GM19395 (cell line): ENCODE measurements around the gene CLEC6A.
"Not testable (repeated sequence)": the region's sequence is repeated elsewhere in the genome, so short reads cannot be mapped to it uniquely, and the experiment has no call there.

Experiments
- ATAC-seq: cut with Tn5 transposase; IDR thresholded peaks from one replicate; pipeline ENCODE4 v1.9.1; 2021; ENCODE audit warnings: mild to moderate bottlenecking, moderate library complexity; ENCODE audit not compliant: unreplicated experiment

Gene CLEC6A

DNA sequence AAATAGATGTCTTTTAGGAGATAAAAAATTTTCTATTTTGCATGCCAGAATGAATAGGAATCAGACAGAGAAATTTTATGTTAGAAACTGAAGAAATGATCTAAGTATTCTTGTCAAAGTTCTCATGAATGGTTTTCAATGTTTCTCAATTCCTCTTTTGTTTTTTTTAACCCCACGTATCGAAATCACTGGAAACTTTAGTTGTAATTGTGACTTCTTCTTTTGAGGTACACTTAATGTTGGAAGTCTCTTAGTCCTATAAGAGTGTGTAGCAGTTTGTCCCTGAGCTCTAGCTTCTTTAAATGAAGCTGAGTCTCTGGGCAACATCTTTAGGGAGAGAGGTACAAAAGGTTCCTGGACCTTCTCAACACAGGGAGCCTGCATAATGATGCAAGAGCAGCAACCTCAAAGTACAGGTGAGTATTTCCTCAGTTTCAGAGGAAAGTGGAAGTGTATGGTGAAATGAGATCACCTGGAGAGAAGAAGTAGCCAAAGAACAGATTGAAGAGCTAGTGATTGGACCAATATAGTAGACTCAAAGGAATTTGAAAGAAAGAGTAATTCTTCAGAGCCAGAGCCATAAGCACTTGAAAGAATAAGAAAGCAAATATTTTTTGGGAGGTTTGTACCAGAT is at the start of gene CLEC6A:
Gene CLEC6A, plus strand, starts transcription at position 236 of the 634 bp plus-strand sequence. Its CDS starts 150 bp downstream, at position 386.
- ATAC-seq = peak; percentile 52

DNA sequence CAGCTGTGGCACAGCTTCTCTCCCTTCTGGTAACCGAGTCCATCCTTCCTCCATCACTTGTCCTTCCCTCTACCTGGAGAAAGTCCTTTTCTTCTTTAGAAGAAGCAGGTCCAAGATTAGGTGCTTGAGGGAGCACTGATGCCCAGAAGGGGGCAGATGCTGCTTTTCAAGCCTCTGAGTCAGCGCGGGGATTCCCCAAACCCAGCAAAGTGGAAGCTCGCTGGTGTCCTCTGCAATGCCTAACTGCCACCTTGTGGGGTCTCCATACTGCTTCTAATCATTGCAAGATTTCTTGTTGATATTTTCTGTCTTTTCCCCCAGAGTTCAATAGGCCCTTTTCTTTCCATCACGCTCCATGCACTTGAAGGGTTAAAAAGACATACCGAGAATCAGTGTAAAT is 36.2 kb upstream of the CLEC6A start:
- not testable (repeated sequence) for ATAC-seq

DNA sequence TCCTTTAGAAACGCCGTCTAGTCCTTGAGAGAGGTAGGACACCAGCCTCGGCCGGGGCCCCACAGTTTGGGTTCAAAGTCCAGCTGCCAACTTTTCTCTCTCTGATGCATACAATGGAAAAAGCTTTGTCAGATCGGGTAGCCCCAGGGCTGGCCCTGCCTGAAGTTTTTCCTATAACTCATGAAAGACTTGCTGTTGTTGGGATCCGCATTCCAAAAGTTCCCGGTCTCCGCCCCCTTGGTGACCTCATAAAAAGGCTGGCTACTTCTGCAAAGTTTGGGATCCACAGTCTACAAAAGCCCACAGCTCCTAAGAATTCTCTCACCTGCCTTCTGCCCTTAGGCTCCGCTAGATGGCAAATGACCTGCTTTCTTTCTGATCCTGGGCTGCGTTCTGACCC is 35.3 kb upstream of the CLEC6A start:
- ATAC-seq = no peak

DNA sequence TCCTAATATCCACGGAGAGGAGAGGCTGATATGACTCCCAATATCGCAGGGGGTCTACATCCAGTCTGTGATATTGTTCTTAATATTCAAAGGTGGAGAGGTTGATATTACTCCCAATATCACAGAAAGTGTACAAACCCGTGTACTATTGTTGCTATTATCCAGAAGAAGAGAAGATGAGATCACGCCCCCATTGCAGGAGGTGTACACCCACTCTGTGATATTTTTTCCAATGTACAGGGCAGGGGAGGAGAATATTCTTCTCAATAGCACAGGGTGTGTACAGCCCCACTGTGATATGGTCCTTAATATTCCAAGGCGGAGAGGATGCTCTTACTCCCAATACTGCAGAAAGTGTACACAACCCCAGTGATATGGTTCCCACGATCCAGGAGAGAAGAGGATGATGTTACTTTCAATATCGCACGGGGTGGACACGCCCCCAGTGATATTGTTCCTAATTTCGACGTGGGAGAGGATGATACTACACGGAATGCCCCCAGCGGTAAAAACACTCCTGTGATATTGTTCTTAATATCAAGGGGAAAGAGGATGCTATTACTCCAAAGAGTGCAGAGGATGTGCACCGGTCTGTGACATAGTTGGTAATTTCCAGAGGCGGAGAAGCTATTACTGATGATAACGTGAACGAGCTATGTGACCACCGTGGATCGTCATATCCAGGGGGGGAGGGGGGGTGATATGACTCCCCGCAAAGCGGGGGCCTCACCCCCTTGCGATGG is 11.1 kb upstream of the CLEC6A start:
- ATAC-seq = not testable (repeated sequence)

DNA sequence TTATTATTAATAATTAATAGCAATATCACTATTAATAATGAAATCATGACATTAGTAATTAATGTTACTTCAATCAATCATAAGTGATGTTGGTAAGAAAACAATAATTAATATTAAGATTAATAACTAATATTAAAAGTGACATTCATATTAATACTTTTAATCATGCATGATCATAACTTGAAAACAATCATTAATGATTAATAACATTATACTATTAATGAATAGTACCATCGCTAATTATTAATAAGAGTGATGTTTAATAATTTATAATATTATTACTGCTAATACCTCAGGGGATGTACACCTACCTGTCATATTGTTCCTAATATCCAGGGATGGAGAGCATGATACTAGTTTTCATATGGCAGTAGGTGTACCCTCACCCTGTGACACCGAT is 10.0 kb upstream of the CLEC6A start:
- no peak for ATAC-seq

DNA sequence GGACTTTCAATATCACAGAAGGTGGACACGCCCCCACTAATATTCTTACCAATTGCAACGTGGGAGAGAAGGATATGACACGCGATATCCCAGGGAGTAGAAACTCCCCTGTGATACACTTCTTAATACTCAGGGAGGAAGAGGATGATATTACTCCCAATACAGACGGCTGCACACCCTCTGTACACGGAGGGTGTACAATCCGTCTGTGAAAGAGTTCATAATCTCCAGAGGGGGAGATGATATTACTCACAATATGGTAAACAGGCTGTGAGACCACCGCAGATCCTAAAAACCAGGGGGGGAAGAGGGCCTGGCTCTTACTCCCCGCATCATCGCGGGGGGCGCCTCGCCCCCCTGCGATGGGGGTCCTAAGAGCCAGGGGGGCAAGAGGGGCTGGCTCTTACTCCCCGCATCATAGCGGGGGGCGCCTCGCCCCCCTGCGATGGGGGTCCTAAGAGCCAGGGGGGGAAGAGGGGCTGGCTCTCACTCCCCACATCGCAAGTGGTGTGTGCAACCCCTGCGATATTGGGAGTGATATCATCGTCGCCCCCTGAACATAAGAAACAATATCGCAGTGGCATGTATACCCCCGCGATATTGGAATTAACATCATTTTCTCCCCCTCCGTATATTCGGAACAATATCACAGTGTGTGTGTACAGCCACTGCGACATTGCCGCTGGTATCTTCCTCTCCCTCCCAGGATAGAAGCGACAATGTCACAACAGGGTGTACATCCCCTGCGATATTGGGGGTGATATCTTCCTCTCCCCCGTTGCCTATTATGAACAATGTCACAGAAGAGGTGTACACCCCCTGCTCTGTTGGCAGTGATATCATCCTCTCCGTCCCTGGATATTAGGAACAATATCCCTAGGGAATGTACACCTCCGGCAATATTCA is 8.9 kb upstream of the CLEC6A start:
- ATAC-seq = no peak

DNA sequence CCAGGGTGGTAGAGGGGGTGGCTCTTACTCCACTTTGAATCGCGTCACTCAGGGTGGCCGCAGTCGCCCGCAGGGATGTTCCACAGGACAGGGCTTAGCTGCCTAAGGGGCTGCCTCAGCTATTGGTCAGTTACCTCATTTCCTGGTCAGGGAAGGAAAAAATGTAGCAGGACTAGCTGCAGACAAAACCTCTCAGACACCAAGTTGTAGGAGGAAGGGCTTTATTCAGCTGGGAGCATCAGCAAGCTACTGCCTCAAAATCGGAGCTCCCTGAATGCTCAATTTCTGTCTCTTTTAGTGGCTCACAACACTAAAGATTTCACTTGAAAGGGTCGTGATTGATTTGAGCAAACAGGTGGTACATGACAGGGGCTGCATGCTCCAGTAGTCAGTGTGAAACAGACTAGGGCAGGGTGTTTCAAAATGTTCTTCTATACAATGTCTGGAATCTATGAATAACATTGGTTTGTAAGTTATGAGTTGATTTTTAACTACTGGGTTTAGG is 6.4 kb upstream of the CLEC6A start:
- ATAC-seq = peak; percentile 66

DNA sequence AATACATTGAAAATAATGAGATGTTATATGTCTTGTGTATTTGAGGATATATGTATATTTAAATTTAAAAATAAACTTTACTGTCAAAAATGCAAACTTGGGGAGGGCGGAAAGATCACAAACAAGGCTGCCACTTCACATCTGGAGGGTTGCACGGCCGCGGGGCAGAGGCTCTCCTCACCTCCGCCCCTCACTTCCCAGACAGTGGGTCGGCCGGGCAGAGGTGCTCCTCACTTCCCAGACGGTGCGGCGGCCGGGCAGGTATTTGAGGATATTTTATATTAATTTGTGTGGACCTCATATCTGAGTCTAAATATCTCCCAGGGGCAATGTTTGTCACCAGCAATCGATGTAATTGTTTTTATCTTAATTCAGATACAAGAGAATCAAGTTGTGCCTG is 3.7 kb upstream of the CLEC6A start:
- no peak for ATAC-seq

DNA sequence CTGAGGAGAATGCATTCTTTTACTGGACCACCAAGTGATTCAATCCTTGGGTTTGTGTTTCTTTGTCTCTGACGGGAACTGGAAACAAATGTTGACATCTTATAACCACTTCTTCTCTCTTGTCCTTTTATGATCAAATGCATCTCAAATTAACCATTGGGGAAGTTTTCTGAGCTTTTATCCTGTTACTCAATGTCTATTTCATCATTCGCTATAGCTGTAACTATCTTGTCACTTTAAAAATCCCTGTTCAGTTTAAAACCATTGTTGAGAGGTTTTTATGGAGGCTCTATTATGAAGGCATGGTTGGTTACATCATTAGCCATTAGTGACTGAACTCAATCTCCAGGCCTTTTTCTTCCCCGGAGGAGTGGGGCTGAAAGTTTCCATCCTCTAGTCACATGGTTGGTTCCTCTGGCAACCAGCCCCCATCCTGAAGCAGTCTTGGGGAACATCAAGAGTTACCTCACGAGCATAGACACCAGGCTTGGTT is 2.7 kb upstream of the CLEC6A start:
- no peak for ATAC-seq

DNA sequence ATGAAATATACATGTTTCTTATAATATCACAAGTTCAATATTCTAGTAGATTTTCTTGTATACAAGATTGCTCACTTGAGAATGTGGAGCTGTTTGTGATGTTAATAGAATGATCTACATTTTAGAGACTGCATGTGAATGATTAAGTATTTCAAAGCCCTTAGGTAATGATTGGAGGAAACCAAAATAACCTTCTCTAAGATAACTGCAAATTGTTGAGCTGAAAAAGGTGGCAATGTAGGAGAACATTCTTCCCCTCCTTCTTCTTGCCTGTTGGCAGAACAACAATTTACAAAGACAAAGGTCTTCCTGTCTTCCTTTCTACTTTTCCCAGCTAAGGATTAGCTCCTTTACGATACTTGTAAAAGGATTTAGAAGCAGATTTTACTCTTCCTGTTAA is 2.0 kb upstream of the CLEC6A start:
- ATAC-seq = no peak

DNA sequence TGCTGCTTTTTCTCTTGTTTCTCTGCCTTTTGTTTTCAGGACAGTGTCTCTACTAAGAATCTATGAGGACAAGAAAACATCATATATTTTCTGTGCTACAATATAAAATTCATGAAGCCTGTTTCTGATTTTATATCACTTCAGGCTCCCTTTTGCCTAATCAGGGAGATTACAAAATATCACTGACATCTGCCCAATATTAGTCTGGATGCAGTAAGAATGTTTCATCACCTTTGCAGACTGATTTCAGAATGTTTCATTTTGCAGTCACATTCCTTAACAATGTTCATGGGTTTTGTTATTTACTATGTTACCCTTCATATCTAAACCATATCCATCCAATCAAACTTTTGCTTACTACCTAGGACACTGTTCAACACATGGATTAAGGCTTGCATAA is 491 bp upstream of the CLEC6A start:
- peak; percentile 11 for ATAC-seq

DNA sequence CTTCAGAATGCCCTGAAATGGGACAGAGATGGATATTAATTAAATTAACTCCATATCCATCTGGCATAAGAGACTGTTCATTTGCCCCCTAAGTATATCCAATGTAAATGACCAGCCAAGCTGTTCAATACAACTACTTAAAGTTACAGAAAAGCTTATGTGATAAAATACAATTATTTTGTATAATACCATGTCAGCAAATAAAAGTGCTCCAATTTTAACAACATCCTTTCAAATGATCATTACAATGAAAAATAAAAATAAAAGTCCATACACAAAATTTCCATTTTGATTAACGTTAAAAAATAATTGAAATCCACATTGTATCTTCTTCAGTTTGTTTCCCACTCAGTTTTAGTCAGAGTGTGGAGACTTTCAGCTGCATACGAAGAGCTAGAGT is 5.7 kb downstream of the CLEC6A start:
- no peak for ATAC-seq

DNA sequence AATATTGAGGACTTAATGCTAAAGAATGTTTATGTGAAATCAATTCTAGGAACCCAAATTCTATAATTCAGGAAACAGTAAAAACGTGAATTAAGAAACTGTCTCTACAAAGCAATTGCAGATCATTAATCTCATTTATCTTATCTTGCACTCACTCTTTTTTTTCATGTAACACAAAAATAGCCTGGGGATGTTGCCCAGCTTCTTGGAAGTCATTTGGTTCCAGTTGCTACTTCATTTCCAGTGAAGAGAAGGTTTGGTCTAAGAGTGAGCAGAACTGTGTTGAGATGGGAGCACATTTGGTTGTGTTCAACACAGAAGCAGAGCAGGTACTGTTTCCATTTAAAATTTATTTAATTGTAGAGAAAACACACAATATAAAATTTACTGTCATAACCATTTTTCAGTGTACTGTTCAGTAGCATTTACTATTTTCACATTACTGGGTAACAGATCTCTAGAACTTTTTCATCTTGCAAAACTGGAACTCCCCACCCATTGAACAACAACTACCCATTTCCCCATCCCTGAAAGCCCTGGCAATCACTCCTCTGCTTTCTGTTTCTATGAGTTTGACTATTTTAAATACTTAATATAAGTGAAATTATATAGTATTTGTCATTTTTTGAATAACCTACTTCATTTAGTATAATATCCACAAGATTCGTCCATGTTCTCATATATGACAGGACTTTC is 9.7 kb downstream of the CLEC6A start:
- ATAC-seq = no peak

DNA sequence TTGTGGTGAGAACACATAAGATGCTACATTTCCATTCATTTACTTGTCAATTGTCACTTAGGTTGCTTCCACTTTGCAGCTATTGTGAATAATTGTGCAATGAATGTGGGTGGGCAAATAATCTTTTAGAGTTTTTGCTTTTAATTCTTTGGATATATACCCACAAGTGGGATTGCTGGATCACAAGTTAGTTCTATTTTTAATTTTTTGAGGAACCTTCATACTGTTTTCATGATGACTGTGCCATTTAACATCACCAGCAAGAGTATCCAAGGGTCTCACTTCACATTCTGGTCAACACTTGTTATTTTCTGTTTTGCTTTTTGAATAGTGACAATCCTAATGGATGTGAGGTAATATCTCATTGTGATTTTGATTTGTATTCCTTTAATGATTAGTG is 10.5 kb downstream of the CLEC6A start:
- ATAC-seq = no peak

DNA sequence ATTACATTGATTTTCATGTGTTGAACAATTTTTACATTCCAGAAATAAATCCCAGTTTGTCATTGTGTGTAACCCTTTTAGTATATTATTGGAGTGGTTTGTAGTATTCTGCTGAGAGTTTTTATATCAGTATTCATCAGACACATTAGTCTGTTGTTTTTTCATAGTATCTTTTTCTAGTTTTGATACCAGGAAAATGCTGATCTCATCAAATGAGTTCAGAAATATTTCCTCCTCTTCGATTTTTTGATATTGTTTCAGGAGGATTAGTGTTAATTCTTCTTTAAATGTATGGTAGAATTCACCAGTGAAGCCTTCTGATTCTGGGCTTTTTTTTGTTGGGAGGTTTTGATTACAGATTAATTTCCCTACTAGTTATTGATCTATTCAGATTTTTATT is 15.3 kb downstream of the CLEC6A start:
- no peak for ATAC-seq

DNA sequence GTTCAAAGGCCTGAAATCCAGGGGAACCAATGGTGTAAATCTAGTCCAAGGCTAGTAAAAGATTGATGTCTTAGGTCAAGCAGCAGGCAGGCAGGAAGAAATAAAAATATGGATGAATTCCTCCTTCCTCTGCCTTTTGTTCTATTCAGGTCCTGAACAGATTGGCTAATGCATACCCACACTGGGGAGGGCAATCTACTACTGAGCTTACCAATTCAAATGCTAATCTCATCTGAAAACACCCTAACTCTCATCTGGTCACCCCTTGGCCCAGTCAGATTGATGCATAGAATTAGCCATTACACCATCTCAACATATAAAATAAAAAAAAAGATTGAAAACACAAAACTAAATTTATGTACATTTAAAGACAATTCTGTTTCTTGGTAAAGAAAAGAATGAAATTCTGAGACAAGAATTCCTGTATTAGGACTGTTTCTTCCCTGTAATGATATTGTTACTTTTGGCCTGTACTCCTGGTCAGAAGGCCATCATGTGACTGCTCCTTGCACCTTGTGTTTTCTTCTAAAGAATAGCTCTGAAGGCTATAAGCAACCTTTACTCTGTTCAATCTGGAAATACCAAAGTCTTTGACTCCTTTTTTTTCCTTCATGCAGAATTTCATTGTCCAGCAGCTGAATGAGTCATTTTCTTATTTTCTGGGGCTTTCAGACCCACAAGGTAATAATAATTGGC is 19.9 kb downstream of the CLEC6A start:
- no peak for ATAC-seq

DNA sequence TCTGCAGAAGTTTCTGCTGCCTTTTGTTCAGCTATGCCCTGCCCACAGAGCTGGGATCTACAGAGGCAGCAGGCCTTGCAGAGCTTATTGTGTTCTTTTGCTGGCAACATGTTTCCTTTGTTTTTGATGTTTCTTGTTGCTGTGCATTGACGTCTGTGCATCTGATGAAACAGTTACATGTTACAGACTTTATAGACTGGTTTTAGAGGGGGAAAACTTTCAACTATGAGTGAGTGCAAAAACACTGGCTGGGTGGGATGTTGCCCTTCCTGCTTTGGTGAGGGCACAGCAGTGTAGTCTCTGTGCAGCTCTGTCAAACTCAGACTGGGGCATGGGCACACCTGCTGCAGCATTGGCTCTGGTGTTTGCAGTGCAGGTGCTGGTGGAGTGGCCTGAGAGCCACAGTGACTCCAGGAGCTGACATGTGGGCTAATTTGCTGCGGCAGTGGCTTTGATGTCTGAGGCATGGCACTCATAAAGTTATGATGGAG is 26.9 kb downstream of the CLEC6A start:
- no peak for ATAC-seq

DNA sequence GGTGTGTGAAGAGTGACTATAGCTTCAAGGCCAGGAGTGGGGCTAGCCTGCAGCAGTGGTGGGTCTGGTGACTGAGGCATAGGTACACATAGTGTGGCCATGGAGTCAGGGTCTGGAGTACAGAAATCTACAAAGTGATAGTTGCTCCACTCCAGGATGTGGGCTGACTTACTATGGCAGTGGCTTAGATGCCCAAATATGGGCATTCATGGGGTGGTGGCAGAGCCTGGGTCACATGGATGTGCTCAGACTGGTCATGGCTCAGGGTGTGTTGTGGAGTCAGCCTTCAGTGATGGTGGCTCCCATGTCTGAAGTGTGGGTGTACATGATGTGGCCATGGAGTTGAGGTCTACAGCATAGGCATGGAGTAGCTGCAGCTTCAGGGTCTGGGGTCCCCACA is 27.3 kb downstream of the CLEC6A start:
- ATAC-seq = no peak

DNA sequence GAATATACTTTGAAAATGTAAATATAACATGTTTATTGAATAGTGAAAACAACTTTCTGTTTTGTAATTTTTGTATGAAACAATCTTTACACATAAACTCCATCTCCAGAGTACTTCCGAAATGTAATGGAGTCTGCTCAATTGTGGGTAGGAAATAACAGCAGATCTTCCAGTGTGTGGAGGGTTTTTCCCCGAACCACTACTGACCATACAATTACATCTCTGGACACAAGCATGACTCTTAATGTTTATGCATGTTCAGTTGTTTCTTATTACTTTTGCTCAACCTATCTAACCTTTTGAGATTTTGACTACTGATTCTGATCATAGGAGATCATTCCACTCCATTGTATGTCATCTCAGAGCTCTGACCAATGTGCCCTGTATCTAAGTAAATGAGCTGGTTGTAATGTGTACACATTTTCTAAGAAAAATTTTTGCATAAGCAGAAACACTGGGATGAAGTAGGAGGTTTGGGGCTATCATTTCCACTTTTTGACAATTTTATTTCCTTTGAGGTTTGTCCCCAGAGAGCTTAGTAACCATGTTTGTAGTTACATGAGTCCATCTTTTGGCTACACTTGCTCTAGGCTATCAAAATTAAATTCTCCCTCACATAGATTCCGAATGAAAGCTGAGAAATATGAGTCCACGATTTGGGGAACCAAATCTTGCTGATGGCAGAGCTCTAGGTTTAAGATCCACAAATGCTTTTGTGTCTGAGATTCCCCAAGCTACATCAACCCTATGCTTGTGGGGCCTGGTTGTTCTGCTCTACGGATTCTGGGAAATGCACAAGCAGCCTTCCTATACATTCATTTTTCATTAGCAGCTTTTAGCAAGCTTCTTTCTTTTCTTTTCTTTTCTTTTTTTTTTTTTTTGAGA is 36.1 kb downstream of the CLEC6A start:
- no peak for ATAC-seq
